B cell (primary cell): ENCODE results near the gene TOGARAM2.

Source experiments
- EZH2 ChIP-seq: IDR thresholded peaks from 2 replicates; pipeline ENCODE4 v1.6.1; 2012; ENCODE audit warnings: borderline replicate concordance, low read depth, mild to moderate bottlenecking, moderate library complexity, low read length; ENCODE audit not compliant: insufficient read depth, poor library complexity, severe bottlenecking
- TF ChIP-seq, protein P1 (sequence below): fragments of 200-600 bp; IDR thresholded peaks from one replicate; pipeline ENCODE4 v1.8.0; 2022; ENCODE audit warnings: antibody characterized with exemption, mild to moderate bottlenecking

DNA sequence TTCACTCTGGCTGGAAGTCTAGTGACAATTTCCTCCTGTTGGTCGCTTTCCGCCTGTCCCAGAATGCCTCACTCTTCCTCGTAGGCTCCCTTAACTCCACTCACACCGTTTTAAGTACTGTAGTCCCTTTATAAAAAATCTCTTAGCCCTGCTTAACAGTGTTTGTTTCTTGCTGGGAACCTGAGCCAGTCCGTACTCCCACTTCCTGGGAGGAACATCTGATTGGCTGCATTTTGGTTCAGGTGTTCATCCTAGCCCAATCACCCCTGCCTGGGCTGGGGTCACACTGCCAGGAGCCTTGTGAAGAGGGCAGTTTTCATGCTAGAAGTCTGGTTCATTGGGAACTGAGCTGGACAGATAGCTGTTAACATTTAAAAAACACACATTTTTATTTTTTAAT, 25.6 kb upstream of the TOGARAM2 start:
- TF ChIP-seq, protein P1, sequence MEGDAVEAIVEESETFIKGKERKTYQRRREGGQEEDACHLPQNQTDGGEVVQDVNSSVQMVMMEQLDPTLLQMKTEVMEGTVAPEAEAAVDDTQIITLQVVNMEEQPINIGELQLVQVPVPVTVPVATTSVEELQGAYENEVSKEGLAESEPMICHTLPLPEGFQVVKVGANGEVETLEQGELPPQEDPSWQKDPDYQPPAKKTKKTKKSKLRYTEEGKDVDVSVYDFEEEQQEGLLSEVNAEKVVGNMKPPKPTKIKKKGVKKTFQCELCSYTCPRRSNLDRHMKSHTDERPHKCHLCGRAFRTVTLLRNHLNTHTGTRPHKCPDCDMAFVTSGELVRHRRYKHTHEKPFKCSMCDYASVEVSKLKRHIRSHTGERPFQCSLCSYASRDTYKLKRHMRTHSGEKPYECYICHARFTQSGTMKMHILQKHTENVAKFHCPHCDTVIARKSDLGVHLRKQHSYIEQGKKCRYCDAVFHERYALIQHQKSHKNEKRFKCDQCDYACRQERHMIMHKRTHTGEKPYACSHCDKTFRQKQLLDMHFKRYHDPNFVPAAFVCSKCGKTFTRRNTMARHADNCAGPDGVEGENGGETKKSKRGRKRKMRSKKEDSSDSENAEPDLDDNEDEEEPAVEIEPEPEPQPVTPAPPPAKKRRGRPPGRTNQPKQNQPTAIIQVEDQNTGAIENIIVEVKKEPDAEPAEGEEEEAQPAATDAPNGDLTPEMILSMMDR, result no peak
- TF ChIP-seq EZH2, result no peak
